GM18507 (cell line): ENCODE results near the gene ILF2.
"Not testable (repeated sequence)": the region's sequence is repeated elsewhere in the genome, so short reads cannot be mapped to it uniquely, and the experiment has no call there.

ENCODE experiments used
- DNase-seq: peaks from one replicate; pipeline ENCODE4 v3.0.0; 2011; ENCODE audit warnings: low read depth; ENCODE audit not compliant: insufficient read length; ENCODE audit errors: extremely low spot score
- FAIRE-seq: peaks from 2 replicates; lab custom pipeline; 2011; peaks lifted over from hg19 to GRCh38; lab: Jason Lieb, UNC

Gene ILF2

DNA sequence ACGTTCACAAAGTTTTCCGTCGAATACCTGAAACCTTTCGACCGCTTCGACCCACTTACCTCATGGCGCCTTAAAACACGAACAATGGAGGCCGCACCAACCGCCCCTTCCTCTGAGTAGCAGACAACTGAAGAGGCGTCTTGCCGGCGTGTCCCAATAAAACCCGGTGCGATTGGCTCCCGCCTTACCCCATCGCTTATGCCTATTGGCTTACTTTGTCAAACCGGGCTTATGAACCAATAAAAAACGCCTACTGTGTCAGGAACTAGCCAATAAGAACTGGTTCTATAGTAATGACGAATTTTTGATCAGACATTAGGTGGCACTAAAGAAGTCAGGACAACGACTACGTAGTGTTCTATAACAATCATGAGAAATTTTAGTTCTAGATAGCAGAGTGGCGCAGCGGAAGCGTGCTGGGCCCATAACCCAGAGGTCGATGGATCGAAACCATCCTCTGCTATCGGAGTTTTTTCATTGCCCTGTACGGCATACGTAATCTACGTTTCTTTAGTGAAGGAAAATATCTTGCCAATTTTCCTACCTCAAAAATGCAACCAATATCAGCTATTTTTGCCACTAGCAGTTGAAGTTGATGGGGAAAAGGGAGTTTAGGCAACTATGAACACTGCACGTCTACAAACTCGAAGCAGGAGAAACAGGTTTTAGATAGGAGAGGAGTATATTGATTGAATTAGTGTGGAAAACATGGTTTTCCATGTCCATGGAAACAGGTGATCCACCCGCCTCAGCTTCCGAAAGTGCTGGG lies at the start of gene ILF2:
TSS of gene ILF2 (minus strand) at position 135 of the 769 bp plus-strand sequence. CDS start at position 64, 71 bp downstream.
- DNase-seq: peak; percentile 95
- peak; percentile 99 for FAIRE-seq

GRCh38 chr1:153717330-153717729 lies 46.5 kb upstream of the ILF2 start:
- no peak for DNase-seq
- no peak for FAIRE-seq

GRCh38 chr1:153716211-153716610 lies 45.4 kb upstream of the ILF2 start:
- FAIRE-seq: not testable (repeated sequence)

DNA sequence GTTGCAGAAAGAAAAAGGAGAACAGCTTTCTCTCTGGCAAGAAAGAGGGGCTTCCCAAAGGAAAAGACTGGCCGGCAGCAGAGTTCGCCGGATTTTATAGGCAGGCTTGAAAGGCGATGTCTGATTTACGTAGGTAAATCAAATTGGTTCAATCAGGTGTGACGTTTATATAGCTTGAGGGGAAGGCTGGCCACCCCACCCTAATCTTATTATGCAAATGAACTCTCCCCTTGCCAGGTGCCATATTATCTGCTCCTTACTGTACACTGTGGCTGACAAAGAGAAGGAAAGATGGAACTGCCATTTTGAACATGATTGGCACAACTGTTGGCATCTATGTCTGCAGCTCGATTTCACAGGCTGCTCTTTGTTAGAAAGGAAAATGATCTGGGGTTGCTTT lies 40.2 kb upstream of the ILF2 start:
- no peak for DNase-seq
- FAIRE-seq: no peak

More at GRCh38 chr1:153716211-153716610, 45.4 kb upstream of the ILF2 start:
- DNase-seq: not testable (repeated sequence)

DNA sequence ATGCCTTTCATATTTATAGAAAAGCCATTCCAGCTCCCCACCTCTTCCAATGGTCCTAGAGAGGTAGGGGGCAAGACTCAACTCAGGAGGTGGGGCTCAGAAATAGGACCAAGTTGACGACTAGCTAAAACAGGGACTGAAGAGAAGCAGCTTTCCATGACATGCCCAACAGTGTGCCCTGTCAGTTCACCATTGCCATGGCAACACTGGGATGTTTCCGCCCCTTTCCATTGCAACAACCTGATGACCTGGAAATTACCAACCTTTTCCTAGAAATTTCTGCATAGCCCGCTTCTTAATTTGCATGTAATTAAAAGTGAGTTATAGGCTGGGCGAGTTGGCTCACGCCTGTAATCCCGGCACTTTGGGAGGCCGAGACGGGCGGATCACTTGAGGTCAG lies 34.7 kb upstream of the ILF2 start:
- DNase-seq: no peak

GRCh38 chr1:153699768-153700167 lies 29.0 kb upstream of the ILF2 start:
- no peak for DNase-seq
- no peak for FAIRE-seq

More for the DNA sequence above, 34.7 kb upstream of the ILF2 start:
- no peak for FAIRE-seq

DNA sequence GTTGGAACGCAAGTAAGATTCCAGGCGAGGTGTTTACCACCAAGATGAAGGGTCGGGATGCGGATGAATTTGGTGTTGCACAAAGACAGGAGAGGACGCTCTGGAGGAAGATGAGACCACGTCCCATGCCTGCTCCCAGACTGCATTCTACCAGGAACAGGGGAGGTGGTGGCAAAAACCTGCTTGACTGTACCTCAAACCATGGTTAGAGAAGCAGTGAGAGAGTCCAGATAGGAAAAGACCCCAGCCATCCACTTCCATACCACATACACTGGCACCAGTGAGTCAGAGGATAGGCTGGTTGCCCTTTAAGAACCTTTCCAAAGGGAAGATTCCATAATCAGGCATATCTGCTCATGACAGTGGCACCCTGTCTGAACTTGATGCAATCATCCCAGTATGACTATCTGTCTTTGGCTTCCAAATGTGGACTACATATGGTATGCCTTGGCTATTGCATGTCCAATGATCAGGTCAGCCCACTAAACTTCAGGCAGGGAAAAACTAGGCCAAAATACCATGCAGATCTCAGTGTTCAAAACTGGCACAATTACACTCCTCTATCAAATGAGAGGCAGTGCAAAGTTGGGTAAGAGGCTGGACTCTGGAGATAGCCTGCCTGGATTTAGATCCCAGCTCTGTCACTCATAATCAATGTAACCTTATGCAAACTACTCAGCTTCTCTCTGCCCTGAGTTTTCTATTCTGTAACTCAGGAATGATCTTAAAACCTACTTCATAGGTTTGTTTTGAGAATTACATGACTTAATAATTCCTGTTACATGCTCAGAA lies 28.3 kb upstream of the ILF2 start:
- DNase-seq: no peak

DNA sequence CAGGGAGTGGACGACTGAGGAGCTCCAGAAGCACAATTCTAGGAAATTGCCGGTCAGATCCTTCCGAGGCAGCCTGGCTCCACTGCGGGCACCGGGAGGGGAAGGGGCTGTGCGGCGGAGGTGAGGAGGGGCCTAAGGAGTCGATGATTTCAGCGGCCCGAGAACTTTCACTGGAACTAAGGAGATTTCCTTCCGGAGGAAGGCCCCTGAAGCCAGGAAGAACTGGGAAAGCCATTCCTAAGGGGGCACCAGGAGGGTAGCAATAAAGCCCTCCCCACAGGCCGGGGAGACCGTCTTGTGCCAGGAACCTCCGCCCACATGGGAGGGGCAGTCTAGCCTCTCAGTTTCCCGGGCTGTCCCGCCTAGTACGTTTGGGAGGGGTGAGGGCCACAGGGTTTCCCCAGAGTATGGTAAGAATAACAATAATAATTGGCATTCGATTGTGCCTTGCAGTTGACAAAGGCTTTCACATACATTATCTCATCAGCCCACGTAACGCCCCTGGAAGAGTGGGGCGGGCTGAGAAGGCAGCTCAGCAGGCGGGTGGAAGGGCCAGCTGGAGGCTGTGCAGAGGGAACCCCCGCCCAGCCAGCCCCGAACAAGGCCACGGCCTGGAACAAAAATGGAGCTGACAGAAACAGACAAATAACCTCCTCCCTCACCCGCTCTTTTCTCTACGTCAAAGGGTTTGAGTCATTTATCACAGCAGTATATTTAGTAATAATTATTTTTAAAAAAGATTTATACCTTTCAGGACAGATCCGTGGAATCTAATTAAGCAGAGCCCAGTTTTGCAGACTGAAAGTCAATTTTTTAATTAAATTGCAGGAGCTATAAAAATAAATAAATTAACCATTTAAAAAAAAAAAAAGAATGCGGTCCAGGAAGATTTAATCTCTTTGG lies 27.5 kb upstream of the ILF2 start:
- no peak for DNase-seq
- no peak for FAIRE-seq

More for the DNA sequence above, 28.3 kb upstream of the ILF2 start:
- no peak for FAIRE-seq

- FAIRE-seq (no peak), DNase-seq (no peak)
These were observed 26.6 kb upstream of the ILF2 start for GRCh38 chr1:153697191-153698019.

DNA sequence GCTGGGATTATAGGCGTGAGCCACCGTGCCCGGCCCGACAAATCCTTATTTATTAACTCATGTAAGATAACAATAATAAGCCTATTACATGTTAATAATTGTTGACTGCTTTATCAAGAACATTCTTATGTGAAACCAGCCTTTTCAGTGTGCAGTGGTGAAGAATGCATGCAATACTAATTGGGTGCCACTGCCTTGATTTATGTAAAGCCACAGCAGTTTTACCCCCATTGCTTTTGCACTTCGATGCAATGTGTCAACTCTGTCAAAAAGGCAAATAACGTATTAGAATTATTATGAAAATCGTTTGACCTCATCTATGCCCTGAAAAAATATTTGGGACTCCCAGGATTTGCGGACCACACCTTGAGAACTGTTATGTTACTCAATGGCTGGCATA lies 25.9 kb upstream of the ILF2 start:
- FAIRE-seq: no peak
- DNase-seq: no peak

GRCh38 chr1:153693466-153693865 lies 22.7 kb upstream of the ILF2 start:
- DNase-seq (no peak), FAIRE-seq (no peak)

- DNase-seq (no peak), FAIRE-seq (no peak)
These were observed 18.0 kb upstream of the ILF2 start for GRCh38 chr1:153688736-153689328.

DNA sequence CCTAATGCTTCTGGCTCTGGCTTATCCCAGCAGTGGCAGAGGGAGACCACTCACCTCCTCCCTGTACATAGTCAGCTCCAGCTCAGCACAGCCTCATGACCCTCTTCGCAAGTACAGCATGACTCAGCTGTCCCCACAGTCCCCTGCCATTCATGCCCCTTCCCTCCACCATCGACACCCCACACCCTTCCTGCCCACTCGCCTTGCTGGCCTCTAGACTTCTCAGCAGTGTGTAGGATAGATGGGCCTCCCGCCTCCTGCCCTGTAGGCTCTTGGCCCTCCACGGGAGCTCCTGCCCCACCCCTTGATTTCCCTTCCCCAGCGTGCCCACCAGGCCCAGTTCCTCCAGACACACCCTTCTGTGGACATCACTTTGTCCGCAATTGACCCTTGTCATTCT lies 17.5 kb upstream of the ILF2 start:
- FAIRE-seq (no peak), DNase-seq (no peak)

DNA sequence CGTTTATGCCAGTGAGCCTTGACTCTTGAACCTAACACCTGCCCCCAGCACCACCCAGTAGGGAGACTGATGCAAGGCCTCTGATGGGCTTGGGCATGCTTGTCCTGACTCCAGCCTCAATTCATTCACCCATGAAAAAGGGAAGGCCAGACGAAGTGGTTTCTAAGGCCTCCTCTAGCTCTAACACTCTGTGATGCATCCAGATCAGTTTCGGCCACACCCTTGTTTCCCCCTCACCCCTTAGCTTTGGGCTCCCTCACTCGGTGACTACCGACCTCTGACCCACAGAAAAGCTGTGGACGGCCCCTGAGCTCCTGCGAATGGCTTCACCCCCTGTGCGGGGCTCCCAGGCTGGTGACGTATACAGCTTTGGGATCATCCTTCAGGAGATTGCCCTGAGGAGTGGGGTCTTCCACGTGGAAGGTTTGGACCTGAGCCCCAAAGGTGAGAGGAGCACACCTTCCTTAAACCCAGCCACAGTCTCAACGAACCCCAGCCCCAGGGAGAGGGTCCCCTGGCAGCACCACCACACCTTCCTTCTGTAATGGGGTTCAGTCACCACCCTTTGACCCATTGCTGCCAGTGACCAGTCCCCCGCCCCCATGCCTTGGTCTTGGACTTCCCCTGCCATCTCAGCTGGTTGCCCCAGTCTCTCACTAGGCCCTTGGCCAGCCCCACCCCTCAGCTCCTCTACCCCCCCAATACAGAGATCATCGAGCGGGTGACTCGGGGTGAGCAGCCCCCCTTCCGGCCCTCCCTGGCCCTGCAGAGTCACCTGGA lies 16.7 kb upstream of the ILF2 start:
- FAIRE-seq: no peak
- no peak for DNase-seq

DNA sequence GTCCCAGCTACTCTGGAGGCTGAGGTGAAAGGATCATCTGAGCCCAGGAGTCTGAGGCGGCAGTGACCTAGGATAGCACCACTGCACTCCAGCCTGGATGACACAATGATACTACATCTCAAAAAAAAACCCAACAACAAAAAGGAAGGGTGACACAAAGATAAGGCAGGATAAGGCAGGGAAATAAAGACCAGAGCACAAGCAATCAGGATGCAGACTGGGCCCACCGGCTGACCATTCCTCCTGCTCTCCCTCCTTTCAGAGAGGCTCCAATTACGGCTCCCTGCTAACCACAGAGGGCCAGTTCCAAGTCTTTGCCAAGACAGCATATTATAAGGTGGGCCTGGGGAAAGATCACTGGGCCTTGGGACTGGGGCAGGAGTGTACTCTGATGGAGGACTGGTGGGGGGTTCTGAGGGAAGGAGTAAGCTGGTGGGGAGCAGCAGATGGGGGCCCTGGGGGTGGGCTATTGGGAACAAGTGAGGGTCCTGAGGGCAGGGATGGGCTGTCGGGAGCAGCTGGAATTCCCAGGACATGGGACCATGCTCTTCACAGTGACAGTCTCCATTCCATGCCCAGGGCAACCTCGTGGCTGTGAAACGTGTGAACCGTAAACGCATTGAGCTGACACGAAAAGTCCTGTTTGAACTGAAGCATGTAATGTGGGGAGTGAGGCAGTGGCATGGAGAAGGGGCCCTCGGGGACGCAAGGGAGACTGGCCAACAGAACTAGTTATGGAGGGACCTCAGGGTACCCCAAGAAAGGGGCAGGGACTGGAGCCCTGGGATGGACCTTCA lies 14.9 kb upstream of the ILF2 start:
- FAIRE-seq: no peak
- no peak for DNase-seq

GRCh38 chr1:153684892-153685291 lies 14.1 kb upstream of the ILF2 start:
- FAIRE-seq: no peak
- DNase-seq: no peak

- FAIRE-seq (no peak), DNase-seq (no peak)
These were observed 13.1 kb upstream of the ILF2 start for GRCh38 chr1:153683854-153684253.
